ENCODE measurements around the gene DDAH2. TPM values are rescaled to one million over a fixed set of nuclear protein-coding genes. Genes with fewer than 3 reads are reported as not detected.
"Not testable (repeated sequence)": the region's sequence is repeated elsewhere in the genome, so short reads cannot be mapped to it uniquely, and the experiment has no call there.

DDAH2 gene
- total RNA-seq, 1 donor from 2014 or later: 71.2 TPM

GRCh38 chr6:31712296-31712695 lies 16.8 kb downstream of the DDAH2 start:
- Histone ChIP-seq H3K36me3 (no peaks in the 10 kb centered on the region), H3K9me3 (no peaks in the 10 kb centered on the region), H3K4me3 (no peak overlapping the region), H3K27me3 (no peaks in the 10 kb centered on the region), H3K27ac (no peak overlapping the region), H3K4me1 (no peaks in the 10 kb centered on the region)
- ATAC-seq (peak; percentile 66), DNase-seq (no peak)
- intact Hi-C loops (cut with DNase I): no loop called here
- TF ChIP-seq, protein P1, sequence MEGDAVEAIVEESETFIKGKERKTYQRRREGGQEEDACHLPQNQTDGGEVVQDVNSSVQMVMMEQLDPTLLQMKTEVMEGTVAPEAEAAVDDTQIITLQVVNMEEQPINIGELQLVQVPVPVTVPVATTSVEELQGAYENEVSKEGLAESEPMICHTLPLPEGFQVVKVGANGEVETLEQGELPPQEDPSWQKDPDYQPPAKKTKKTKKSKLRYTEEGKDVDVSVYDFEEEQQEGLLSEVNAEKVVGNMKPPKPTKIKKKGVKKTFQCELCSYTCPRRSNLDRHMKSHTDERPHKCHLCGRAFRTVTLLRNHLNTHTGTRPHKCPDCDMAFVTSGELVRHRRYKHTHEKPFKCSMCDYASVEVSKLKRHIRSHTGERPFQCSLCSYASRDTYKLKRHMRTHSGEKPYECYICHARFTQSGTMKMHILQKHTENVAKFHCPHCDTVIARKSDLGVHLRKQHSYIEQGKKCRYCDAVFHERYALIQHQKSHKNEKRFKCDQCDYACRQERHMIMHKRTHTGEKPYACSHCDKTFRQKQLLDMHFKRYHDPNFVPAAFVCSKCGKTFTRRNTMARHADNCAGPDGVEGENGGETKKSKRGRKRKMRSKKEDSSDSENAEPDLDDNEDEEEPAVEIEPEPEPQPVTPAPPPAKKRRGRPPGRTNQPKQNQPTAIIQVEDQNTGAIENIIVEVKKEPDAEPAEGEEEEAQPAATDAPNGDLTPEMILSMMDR (IDR thresholded peaks at IDR 0.05): no peak

DNA sequence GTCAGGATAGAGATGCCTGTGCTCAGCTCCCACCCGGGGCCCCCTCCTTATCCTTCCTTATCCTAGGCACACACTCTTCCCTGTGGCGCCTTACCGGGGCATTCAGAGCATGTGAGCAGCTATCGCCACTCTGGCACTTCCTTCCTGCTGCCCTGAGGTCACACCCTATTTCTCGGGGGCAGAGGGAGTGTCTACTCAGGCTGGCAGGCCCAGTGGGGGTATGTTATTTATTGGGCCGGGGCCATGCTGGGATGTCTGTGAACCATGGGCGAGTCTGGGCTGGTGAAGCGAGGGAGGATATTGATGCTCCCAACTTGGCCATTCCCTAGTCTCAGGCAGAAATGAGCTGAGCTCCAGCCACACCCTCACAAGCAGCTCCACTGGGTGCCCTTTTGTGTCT lies 17.9 kb downstream of the DDAH2 start:
- intact Hi-C loops (cut with DNase I): no loop called here
- Histone ChIP-seq H3K4me1 (no peaks in the 10 kb centered on the region), H3K36me3 (no peaks in the 10 kb centered on the region), H3K4me3 (peak overlapping the region; percentile 3), H3K9me3 (no peaks in the 10 kb centered on the region), H3K27me3 (no peaks in the 10 kb centered on the region), H3K27ac (no peak overlapping the region)
- TF ChIP-seq, protein P1 (IDR thresholded peaks at IDR 0.05): no peak
- ATAC-seq: peak; percentile 78
- DNase-seq: no peak

GRCh38 chr6:31710523-31711219 lies 18.4 kb downstream of the DDAH2 start:
- intact Hi-C loops (cut with DNase I): no loop called here
- TF ChIP-seq, protein P1 (IDR thresholded peaks at IDR 0.05): no peak
- ATAC-seq (no peak), DNase-seq (no peak)
- H3K4me3 ChIP-seq: peak overlapping the region; percentile 3
- no peaks in the 10 kb centered on the region for H3K4me1 ChIP-seq
- no peaks in the 10 kb centered on the region for H3K27me3 ChIP-seq
- no peaks in the 10 kb centered on the region for H3K9me3 ChIP-seq
- H3K36me3 ChIP-seq: no peaks in the 10 kb centered on the region
- H3K27ac ChIP-seq: no peak overlapping the region

DNA sequence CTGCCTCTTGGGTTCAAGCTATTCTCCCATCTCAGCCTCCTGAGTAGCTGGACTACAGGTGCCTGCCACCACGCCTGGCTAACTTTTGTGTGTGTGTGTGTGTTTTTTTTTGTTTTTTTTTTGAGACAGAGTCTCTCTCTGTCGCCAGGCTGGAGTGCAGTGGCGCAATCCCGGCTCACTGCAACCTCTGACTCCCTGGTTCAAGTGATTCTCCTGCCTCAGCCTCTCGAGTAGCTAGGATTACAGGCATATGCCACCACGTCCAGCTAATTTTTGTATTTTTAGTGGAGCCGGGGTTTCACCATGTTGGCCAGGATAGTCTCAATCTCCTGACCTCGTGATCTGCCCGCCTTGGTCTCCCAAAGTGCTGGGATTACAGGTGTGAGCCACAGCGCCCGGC lies 19.9 kb downstream of the DDAH2 start:
- peak; percentile 77 for DNase-seq
- intact Hi-C loops (cut with DNase I); H3K9me3 ChIP-seq; H3K27ac ChIP-seq; H3K36me3 ChIP-seq; H3K27me3 ChIP-seq; H3K4me3 ChIP-seq; H3K4me1 ChIP-seq; ATAC-seq: not testable (repeated sequence)

GRCh38 chr6:31708224-31708623 lies 20.9 kb downstream of the DDAH2 start:
- Histone ChIP-seq H3K27ac (no peak overlapping the region), H3K9me3 (no peaks in the 10 kb centered on the region), H3K27me3 (no peaks in the 10 kb centered on the region), H3K36me3 (no peaks in the 10 kb centered on the region), H3K4me3 (no peak overlapping the region), H3K4me1 (no peaks in the 10 kb centered on the region)
- TF ChIP-seq, protein P1 (IDR thresholded peaks at IDR 0.05): no peak
- intact Hi-C loops (cut with DNase I): no loop called here
- DNase-seq: no peak
- ATAC-seq: no peak

- intact Hi-C loops (cut with DNase I): no loop called here
- TF ChIP-seq, protein P1 (IDR thresholded peaks at IDR 0.05): no peak
- ATAC-seq (no peak), DNase-seq (no peak)
- H3K27ac ChIP-seq: no peak overlapping the region
- no peaks in the 10 kb centered on the region for H3K27me3 ChIP-seq
- H3K4me1 ChIP-seq: no peaks in the 10 kb centered on the region
- H3K4me3 ChIP-seq: no peak overlapping the region
- no peaks in the 10 kb centered on the region for H3K9me3 ChIP-seq
- no peaks in the 10 kb centered on the region for H3K36me3 ChIP-seq
Observed at GRCh38 chr6:31707701-31708100, 21.4 kb downstream of the DDAH2 start.

Measured in upper lobe of right lung (tissue), 1 donor.